HEK293 (cell line): ENCODE results near the gene SH3GL1.

Source experiments
- ATF2 ChIP-seq: fragments of 450-650 bp; formaldehyde crosslinking; IDR thresholded peaks from 2 replicates; pipeline ENCODE4 v1.5.1; 2016; ENCODE audit warnings: missing biosample characterization, missing genetic modification characterization, low read depth
- CTCF ChIP-seq: fragments of 450-650 bp; formaldehyde crosslinking; IDR thresholded peaks from 2 replicates; pipeline ENCODE4 v1.5.1; 2016; ENCODE audit warnings: missing biosample characterization, missing genetic modification characterization
- KLF17 ChIP-seq: fragments of 450-650 bp; formaldehyde crosslinking; IDR thresholded peaks from 2 replicates; pipeline ENCODE4 v1.5.1; 2016; ENCODE audit warnings: missing biosample characterization, missing genetic modification characterization
- ZNF266 ChIP-seq: fragments of 450-650 bp; formaldehyde crosslinking; IDR thresholded peaks from 2 replicates; pipeline ENCODE4 v1.5.1; 2016; ENCODE audit warnings: missing biosample characterization, missing genetic modification characterization, low read depth
- ZNF311 ChIP-seq: fragments of 450-650 bp; formaldehyde crosslinking; IDR thresholded peaks from 2 replicates; pipeline ENCODE4 v1.5.1; 2017; ENCODE audit warnings: missing biosample characterization, missing genetic modification characterization, borderline replicate concordance
- ZNF37A ChIP-seq: fragments of 450-650 bp; IDR thresholded peaks from 2 replicates; pipeline ENCODE4 v1.5.1; 2018; ENCODE audit warnings: missing biosample characterization, missing genetic modification characterization
- ZNF670 ChIP-seq: fragments of 450-650 bp; formaldehyde crosslinking; IDR thresholded peaks from 2 replicates; pipeline ENCODE4 v1.5.1; 2016; ENCODE audit warnings: missing biosample characterization, missing genetic modification characterization, low read depth
- ZNF76 ChIP-seq: fragments of 450-650 bp; formaldehyde crosslinking; IDR thresholded peaks from 2 replicates; pipeline ENCODE4; 2016; ENCODE audit warnings: low read depth, missing biosample characterization, missing genetic modification characterization, borderline replicate concordance
- ZNF843 ChIP-seq: fragments of 450-650 bp; formaldehyde crosslinking; IDR thresholded peaks from 2 replicates; pipeline ENCODE4 v1.5.1; 2016; ENCODE audit warnings: missing biosample characterization, missing genetic modification characterization
- TF ChIP-seq, protein P1 (sequence below): fragments of 450-650 bp; formaldehyde crosslinking; IDR thresholded peaks from 2 replicates; pipeline ENCODE4 v1.5.1; 2016; ENCODE audit warnings: missing biosample characterization, missing genetic modification characterization
- TF ChIP-seq, protein P2 (sequence below): fragments of 450-650 bp; formaldehyde crosslinking; IDR thresholded peaks from 2 replicates; pipeline ENCODE4 v1.5.1; 2016; ENCODE audit warnings: missing biosample characterization, missing genetic modification characterization

DNA sequence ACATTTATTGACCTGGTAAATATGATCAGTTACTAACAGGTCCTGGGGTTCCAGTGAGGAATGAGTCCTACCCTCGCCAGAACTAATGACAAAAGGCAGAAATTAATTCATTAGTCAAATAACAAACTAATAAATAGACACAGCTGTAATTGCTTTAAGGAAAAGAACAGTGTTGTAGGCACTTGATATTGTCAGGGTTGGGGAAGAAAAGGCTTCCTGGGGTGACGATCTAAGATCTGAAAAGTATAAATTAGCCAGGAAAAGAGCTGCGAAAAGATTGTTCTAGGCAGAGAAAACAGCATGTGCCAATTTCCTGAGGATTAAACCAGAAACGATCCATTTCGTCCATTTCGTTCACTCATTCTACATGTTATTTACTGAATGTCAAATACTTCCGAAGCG, 1.4 kb upstream of the SH3GL1 start:
- no peak for TF ChIP-seq ZNF670 (tag by site-specific recombination)
- TF ChIP-seq, protein P1, sequence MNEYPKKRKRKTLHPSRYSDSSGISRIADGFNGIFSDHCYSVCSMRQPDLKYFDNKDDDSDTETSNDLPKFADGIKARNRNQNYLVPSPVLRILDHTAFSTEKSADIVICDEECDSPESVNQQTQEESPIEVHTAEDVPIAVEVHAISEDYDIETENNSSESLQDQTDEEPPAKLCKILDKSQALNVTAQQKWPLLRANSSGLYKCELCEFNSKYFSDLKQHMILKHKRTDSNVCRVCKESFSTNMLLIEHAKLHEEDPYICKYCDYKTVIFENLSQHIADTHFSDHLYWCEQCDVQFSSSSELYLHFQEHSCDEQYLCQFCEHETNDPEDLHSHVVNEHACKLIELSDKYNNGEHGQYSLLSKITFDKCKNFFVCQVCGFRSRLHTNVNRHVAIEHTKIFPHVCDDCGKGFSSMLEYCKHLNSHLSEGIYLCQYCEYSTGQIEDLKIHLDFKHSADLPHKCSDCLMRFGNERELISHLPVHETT (tag by site-specific recombination): no peak
- TF ChIP-seq ZNF266 (tag by site-specific recombination): no peak
- TF ChIP-seq ATF2 (tag by site-specific recombination): no peak
- no peak for TF ChIP-seq CTCF (tag by site-specific recombination)
- TF ChIP-seq ZNF37A (tag by site-specific recombination): no peak
- TF ChIP-seq ZNF76 (tag by site-specific recombination): no peak
- no peak for TF ChIP-seq ZNF311 (tag by site-specific recombination)
- TF ChIP-seq, protein P2, sequence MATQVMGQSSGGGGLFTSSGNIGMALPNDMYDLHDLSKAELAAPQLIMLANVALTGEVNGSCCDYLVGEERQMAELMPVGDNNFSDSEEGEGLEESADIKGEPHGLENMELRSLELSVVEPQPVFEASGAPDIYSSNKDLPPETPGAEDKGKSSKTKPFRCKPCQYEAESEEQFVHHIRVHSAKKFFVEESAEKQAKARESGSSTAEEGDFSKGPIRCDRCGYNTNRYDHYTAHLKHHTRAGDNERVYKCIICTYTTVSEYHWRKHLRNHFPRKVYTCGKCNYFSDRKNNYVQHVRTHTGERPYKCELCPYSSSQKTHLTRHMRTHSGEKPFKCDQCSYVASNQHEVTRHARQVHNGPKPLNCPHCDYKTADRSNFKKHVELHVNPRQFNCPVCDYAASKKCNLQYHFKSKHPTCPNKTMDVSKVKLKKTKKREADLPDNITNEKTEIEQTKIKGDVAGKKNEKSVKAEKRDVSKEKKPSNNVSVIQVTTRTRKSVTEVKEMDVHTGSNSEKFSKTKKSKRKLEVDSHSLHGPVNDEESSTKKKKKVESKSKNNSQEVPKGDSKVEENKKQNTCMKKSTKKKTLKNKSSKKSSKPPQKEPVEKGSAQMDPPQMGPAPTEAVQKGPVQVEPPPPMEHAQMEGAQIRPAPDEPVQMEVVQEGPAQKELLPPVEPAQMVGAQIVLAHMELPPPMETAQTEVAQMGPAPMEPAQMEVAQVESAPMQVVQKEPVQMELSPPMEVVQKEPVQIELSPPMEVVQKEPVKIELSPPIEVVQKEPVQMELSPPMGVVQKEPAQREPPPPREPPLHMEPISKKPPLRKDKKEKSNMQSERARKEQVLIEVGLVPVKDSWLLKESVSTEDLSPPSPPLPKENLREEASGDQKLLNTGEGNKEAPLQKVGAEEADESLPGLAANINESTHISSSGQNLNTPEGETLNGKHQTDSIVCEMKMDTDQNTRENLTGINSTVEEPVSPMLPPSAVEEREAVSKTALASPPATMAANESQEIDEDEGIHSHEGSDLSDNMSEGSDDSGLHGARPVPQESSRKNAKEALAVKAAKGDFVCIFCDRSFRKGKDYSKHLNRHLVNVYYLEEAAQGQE: no peak
- TF ChIP-seq ZNF843: no peak
- no peak for TF ChIP-seq KLF17 (tag by site-specific recombination)
